Superior temporal gyrus (tissue), 1 donor: ENCODE measurements around the gene CAV1.
"Not testable (repeated sequence)": the region's sequence is repeated elsewhere in the genome, so short reads cannot be mapped to it uniquely, and the experiment has no call there.

ENCODE experiments used
- DNase-seq: peaks from one replicate; pipeline ENCODE4 v3.0.0-alpha.2; 2016; ENCODE audit errors: extremely low spot score

Gene CAV1

GRCh38 chr7:116524609-116525297, at the start of gene CAV1:
Gene CAV1, plus strand, starts transcription at chr7:116525036. Its CDS starts 27 bp downstream, at chr7:116525063.
- DNase-seq: peak; percentile 33

- no peak for DNase-seq
Measured at GRCh38 chr7:116477625-116478024, 47.2 kb upstream of the CAV1 start.

- DNase-seq: no peak
Measured at GRCh38 chr7:116478834-116479233, 46.0 kb upstream of the CAV1 start.

GRCh38 chr7:116483271-116483942, 41.4 kb upstream of the CAV1 start:
- no peak for DNase-seq

- not testable (repeated sequence) for DNase-seq
Measured at GRCh38 chr7:116484389-116484788, 40.4 kb upstream of the CAV1 start.

- no peak for DNase-seq
Measured at GRCh38 chr7:116487907-116488521, 36.8 kb upstream of the CAV1 start.

GRCh38 chr7:116490351-116490750, 34.5 kb upstream of the CAV1 start:
- no peak for DNase-seq

- DNase-seq: no peak
Measured at GRCh38 chr7:116491887-116492653, 32.8 kb upstream of the CAV1 start.

GRCh38 chr7:116492654-116493109, 32.2 kb upstream of the CAV1 start:
- no peak for DNase-seq

- DNase-seq: no peak
Measured at GRCh38 chr7:116493449-116493848, 31.4 kb upstream of the CAV1 start.

- no peak for DNase-seq
Measured at GRCh38 chr7:116494472-116494871, 30.4 kb upstream of the CAV1 start.

- no peak for DNase-seq
Measured at GRCh38 chr7:116495736-116496135, 29.1 kb upstream of the CAV1 start.

- no peak for DNase-seq
Measured at GRCh38 chr7:116496653-116497052, 28.2 kb upstream of the CAV1 start.

GRCh38 chr7:116497708-116498107, 27.1 kb upstream of the CAV1 start:
- DNase-seq: no peak

GRCh38 chr7:116499168-116500077, 25.4 kb upstream of the CAV1 start, which contains the start of gene CAV2:
Gene CAV2, plus strand, starts transcription at chr7:116499738. Its CDS starts 44 bp downstream, at chr7:116499782.
- no peak for DNase-seq

- no peak for DNase-seq
Measured at GRCh38 chr7:116500078-116500853, 24.6 kb upstream of the CAV1 start.

GRCh38 chr7:116501425-116502167, 23.2 kb upstream of the CAV1 start:
- DNase-seq: no peak

GRCh38 chr7:116502201-116503096, 22.4 kb upstream of the CAV1 start:
- no peak for DNase-seq
